Loucy (cell line): ENCODE measurements around the gene ERP44.

Experiments
- CTCF ChIP-seq: fragments of 200-600 bp; sonication (generic); conservative IDR thresholded peaks from 2 replicates; pipeline ENCODE4 v1.5.1; 2014; ENCODE audit warnings: mild to moderate bottlenecking, antibody characterized with exemption, low read length
- EZH2phosphoT487 ChIP-seq: fragments of 200-600 bp; IDR thresholded peaks from 2 replicates; pipeline ENCODE4 v1.6.1; 2018; ENCODE audit warnings: antibody characterized with exemption, mild to moderate bottlenecking, moderate library complexity, borderline replicate concordance

GRCh38 chr9:100120286-100120685, 21.5 kb upstream of the ERP44 start:
- TF ChIP-seq CTCF: no peak
- no peak for TF ChIP-seq EZH2phosphoT487
